ENCODE results near the gene SSC5D.
A peak's percentile ranks its signal among the peaks of the same experiment; 100 is the strongest.

Gene SSC5D

GRCh38 chr19:55473225-55474012 is 14.8 kb upstream of the SSC5D start:
- DNase-seq (ENCODE audit: low spot score), result no peak

- DNase-seq (ENCODE audit: low spot score), result no peak
Observed at GRCh38 chr19:55474269-55475265, 13.7 kb upstream of the SSC5D start.

GRCh38 chr19:55476100-55476775 is 12.0 kb upstream of the SSC5D start, which contains the start of gene ZNF628:
Gene ZNF628, plus strand, starts transcription at chr19:55476617. Its CDS starts 3,294 bp downstream, at chr19:55479911.
- peak; percentile 98 for DNase-seq (ENCODE audit: low spot score)

- DNase-seq (ENCODE audit: low spot score), result no peak
Observed at GRCh38 chr19:55477905-55478304, 10.3 kb upstream of the SSC5D start.

- DNase-seq (ENCODE audit: low spot score), result no peak
Observed at GRCh38 chr19:55478364-55478763, 9.9 kb upstream of the SSC5D start.

- DNase-seq (ENCODE audit: low spot score), result no peak
Observed at GRCh38 chr19:55479045-55479444, 9.2 kb upstream of the SSC5D start.

GRCh38 chr19:55479451-55480230 is 8.6 kb upstream of the SSC5D start:
- DNase-seq (ENCODE audit: low spot score), result no peak

GRCh38 chr19:55481148-55481793 is 7.0 kb upstream of the SSC5D start:
- DNase-seq (ENCODE audit: low spot score), result no peak

- no peak for DNase-seq (ENCODE audit: low spot score)
Observed at GRCh38 chr19:55481794-55482155, 6.5 kb upstream of the SSC5D start.

- DNase-seq (ENCODE audit: low spot score), result no peak
Observed at GRCh38 chr19:55482156-55482961, 5.9 kb upstream of the SSC5D start.

GRCh38 chr19:55482967-55483705 is 5.1 kb upstream of the SSC5D start:
- DNase-seq (ENCODE audit: low spot score), result no peak

- DNase-seq (ENCODE audit: low spot score), result no peak
Observed at GRCh38 chr19:55483706-55484592, 4.3 kb upstream of the SSC5D start.

GRCh38 chr19:55484593-55485438 is 3.4 kb upstream of the SSC5D start, which contains the start of gene NAT14:
Gene NAT14, plus strand, starts transcription at chr19:55485188. Its CDS starts 521 bp downstream, at chr19:55485709.
- peak; percentile 45 for DNase-seq (ENCODE audit: low spot score)

- DNase-seq (ENCODE audit: low spot score), result no peak
Observed at GRCh38 chr19:55485439-55486011, 2.7 kb upstream of the SSC5D start.

GRCh38 chr19:55486043-55486970 is 1.9 kb upstream of the SSC5D start:
- no peak for DNase-seq (ENCODE audit: low spot score)

Data from CD4-positive, alpha-beta T cell treated with Interleukin-6 at 100 ng/mL for 8 hours (primary cell).